IMR-90 (cell line): ENCODE measurements around the gene CD274.
"Not testable (repeated sequence)": the region's sequence is repeated elsewhere in the genome, so short reads cannot be mapped to it uniquely, and the experiment has no call there.

Experiments used
- CHD1 ChIP-seq: IDR thresholded peaks from 2 replicates; pipeline ENCODE4 v1.6.1; 2012; ENCODE audit warnings: low read depth, low read length, improper control_type of control experiment
- CTCF ChIP-seq: conservative IDR thresholded peaks from 2 replicates; pipeline ENCODE4 v1.5.1; 2012; ENCODE audit warnings: mild to moderate bottlenecking, low read depth, low read length, improper control_type of control experiment
- ELK1 ChIP-seq: fragments of 150-350 bp; IDR thresholded peaks from 2 replicates; pipeline ENCODE4 v1.6.1; 2016; ENCODE audit warnings: low read depth, mild to moderate bottlenecking, low read length, moderate library complexity, borderline replicate concordance
- FOS ChIP-seq: fragments of 150-350 bp; IDR thresholded peaks from 2 replicates; pipeline ENCODE4 v1.6.1; 2016; ENCODE audit warnings: low read depth, low read length
- MAFK ChIP-seq: IDR thresholded peaks from 2 replicates; pipeline ENCODE4 v1.6.1; 2012; ENCODE audit warnings: low read depth, low read length, improper control_type of control experiment
- MAZ ChIP-seq: IDR thresholded peaks from 2 replicates; pipeline ENCODE4 v1.6.1; 2012; ENCODE audit warnings: low read depth, mild to moderate bottlenecking, low read length, improper control_type of control experiment, moderate library complexity, borderline replicate concordance
- MXI1 ChIP-seq: IDR thresholded peaks from 2 replicates; pipeline ENCODE4 v1.6.1; 2012; ENCODE audit warnings: low read depth, mild to moderate bottlenecking, low read length, moderate library complexity, borderline replicate concordance
- POLR2A ChIP-seq: IDR thresholded peaks from 2 replicates; pipeline ENCODE4 v1.6.1; 2012; ENCODE audit warnings: mild to moderate bottlenecking, low read depth, low read length
- RAD21 ChIP-seq: IDR thresholded peaks from 2 replicates; pipeline ENCODE4 v1.6.1; 2012; ENCODE audit warnings: low read length, improper control_type of control experiment
- RCOR1 ChIP-seq: IDR thresholded peaks from 2 replicates; pipeline ENCODE4 v1.6.1; 2012; ENCODE audit warnings: mild to moderate bottlenecking, low read length, improper control_type of control experiment; ENCODE audit not compliant: insufficient replicate concordance
- RFX5 ChIP-seq: IDR thresholded peaks from 2 replicates; pipeline ENCODE4 v1.8.0; 2012; ENCODE audit warnings: low read depth, mild to moderate bottlenecking, low read length, moderate library complexity
- SMC3 ChIP-seq: fragments of 150-350 bp; IDR thresholded peaks from 2 replicates; pipeline ENCODE4 v1.6.1; 2016; ENCODE audit warnings: low read depth, mild to moderate bottlenecking, antibody characterized with exemption, low read length, moderate library complexity
- USF2 ChIP-seq: fragments of 150-350 bp; IDR thresholded peaks from 2 replicates; pipeline ENCODE4 v1.6.1; 2017; ENCODE audit warnings: mild to moderate bottlenecking, antibody characterized with exemption, low read length, low read depth

GRCh38 chr9:5432890-5433289, 17.5 kb upstream of the CD274 start:
- not testable (repeated sequence) for TF ChIP-seq CTCF, SMC3, RCOR1, POLR2A, FOS, ELK1, CHD1, MAZ, MXI1, RFX5, RAD21, MAFK, USF2
